HG03060 (cell line): ENCODE results near the gene MEDAG.
"Not testable (repeated sequence)": the region's sequence is repeated elsewhere in the genome, so short reads cannot be mapped to it uniquely, and the experiment has no call there.

Source experiments
- ATAC-seq: cut with Tn5 transposase; IDR thresholded peaks from one replicate; pipeline ENCODE4 v1.9.1; 2021; ENCODE audit warnings: low read depth, moderate number of reproducible peaks; ENCODE audit not compliant: unreplicated experiment

Gene MEDAG

GRCh38 chr13:30906411-30907051, 460 bp downstream of the MEDAG start:
- ATAC-seq: no peak

GRCh38 chr13:30907121-30907861, 1.2 kb downstream of the MEDAG start:
- ATAC-seq: no peak

GRCh38 chr13:30908416-30908980, 2.4 kb downstream of the MEDAG start:
- no peak for ATAC-seq

GRCh38 chr13:30910676-30911075, 4.6 kb downstream of the MEDAG start:
- ATAC-seq: no peak

GRCh38 chr13:30915691-30916541, 9.8 kb downstream of the MEDAG start:
- ATAC-seq: no peak

- no peak for ATAC-seq
Measured at GRCh38 chr13:30916991-30917390, 10.9 kb downstream of the MEDAG start.

GRCh38 chr13:30918662-30919405, 12.8 kb downstream of the MEDAG start:
- no peak for ATAC-seq

GRCh38 chr13:30920162-30920909, 14.3 kb downstream of the MEDAG start:
- no peak for ATAC-seq

- ATAC-seq: no peak
Measured at GRCh38 chr13:30923418-30923817, 17.3 kb downstream of the MEDAG start.

GRCh38 chr13:30924721-30925120, 18.6 kb downstream of the MEDAG start:
- no peak for ATAC-seq

GRCh38 chr13:30925429-30925828, 19.4 kb downstream of the MEDAG start:
- no peak for ATAC-seq

GRCh38 chr13:30926781-30927180, 20.7 kb downstream of the MEDAG start:
- no peak for ATAC-seq

GRCh38 chr13:30927188-30927587, 21.1 kb downstream of the MEDAG start:
- not testable (repeated sequence) for ATAC-seq

- ATAC-seq: no peak
Measured at GRCh38 chr13:30927595-30927994, 21.5 kb downstream of the MEDAG start.

- ATAC-seq: no peak
Measured at GRCh38 chr13:30928978-30929377, 22.9 kb downstream of the MEDAG start.

GRCh38 chr13:30932481-30933353, 26.6 kb downstream of the MEDAG start, which contains the start of gene TEX26:
Gene TEX26 (plus strand): TSS chr13:30932656. CDS start chr13:30932716, 60 bp downstream.
- no peak for ATAC-seq

- no peak for ATAC-seq
Measured at GRCh38 chr13:30933354-30933670, 27.2 kb downstream of the MEDAG start.

- no peak for ATAC-seq
Measured at GRCh38 chr13:30934381-30934780, 28.3 kb downstream of the MEDAG start.

GRCh38 chr13:30934803-30935202, 28.7 kb downstream of the MEDAG start:
- ATAC-seq: no peak
